ENCODE measurements around the gene SLC19A1. TPM values are rescaled to one million over a fixed set of nuclear protein-coding genes. Genes with fewer than 3 reads are reported as not detected.

Gene SLC19A1
- polyA plus RNA-seq, 1 of the 3 experiments (the other 2 are of a cell fraction) = 15.0 TPM

GRCh38 chr21:45574691-45575090, 32.5 kb upstream of the SLC19A1 start:
- no peaks in the 10 kb centered on the region for H3K9me3 ChIP-seq
- 78% methylated on average over 11 of the region's 14 CpGs for WGBS (ENCODE audit: low lambda C conversion rate)
- DNase-seq = peak; percentile 34
- H3K4me2 ChIP-seq = no peak overlapping the region
- no peaks in the 10 kb centered on the region for H4K20me1 ChIP-seq (ENCODE audit: insufficient read depth)
- no peak for TF ChIP-seq TAF1 (IDR thresholded peaks at IDR 0.05; ENCODE audit: borderline replicate concordance, low read depth, low read length)
- no peak for TF ChIP-seq MXI1 (IDR thresholded peaks at IDR 0.05; ENCODE audit: low read depth, low read length)
- TF ChIP-seq, protein P1, sequence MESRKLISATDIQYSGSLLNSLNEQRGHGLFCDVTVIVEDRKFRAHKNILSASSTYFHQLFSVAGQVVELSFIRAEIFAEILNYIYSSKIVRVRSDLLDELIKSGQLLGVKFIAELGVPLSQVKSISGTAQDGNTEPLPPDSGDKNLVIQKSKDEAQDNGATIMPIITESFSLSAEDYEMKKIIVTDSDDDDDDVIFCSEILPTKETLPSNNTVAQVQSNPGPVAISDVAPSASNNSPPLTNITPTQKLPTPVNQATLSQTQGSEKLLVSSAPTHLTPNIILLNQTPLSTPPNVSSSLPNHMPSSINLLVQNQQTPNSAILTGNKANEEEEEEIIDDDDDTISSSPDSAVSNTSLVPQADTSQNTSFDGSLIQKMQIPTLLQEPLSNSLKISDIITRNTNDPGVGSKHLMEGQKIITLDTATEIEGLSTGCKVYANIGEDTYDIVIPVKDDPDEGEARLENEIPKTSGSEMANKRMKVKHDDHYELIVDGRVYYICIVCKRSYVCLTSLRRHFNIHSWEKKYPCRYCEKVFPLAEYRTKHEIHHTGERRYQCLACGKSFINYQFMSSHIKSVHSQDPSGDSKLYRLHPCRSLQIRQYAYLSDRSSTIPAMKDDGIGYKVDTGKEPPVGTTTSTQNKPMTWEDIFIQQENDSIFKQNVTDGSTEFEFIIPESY (IDR thresholded peaks at IDR 0.05; ENCODE audit: borderline replicate concordance, low read depth) = no peak
- TF ChIP-seq NRF1 (IDR thresholded peaks at IDR 0.05; ENCODE audit: low read depth, low read length) = no peak
- TF ChIP-seq RXRA (IDR thresholded peaks at IDR 0.05; ENCODE audit: borderline replicate concordance, low read depth) = no peak
- no peak for TF ChIP-seq MEF2A (IDR thresholded peaks at IDR 0.05; ENCODE audit: borderline replicate concordance, low read depth)
- no peak for TF ChIP-seq USF1 (IDR thresholded peaks at IDR 0.05; ENCODE audit: borderline replicate concordance, low read depth)
- TF ChIP-seq, protein P2, sequence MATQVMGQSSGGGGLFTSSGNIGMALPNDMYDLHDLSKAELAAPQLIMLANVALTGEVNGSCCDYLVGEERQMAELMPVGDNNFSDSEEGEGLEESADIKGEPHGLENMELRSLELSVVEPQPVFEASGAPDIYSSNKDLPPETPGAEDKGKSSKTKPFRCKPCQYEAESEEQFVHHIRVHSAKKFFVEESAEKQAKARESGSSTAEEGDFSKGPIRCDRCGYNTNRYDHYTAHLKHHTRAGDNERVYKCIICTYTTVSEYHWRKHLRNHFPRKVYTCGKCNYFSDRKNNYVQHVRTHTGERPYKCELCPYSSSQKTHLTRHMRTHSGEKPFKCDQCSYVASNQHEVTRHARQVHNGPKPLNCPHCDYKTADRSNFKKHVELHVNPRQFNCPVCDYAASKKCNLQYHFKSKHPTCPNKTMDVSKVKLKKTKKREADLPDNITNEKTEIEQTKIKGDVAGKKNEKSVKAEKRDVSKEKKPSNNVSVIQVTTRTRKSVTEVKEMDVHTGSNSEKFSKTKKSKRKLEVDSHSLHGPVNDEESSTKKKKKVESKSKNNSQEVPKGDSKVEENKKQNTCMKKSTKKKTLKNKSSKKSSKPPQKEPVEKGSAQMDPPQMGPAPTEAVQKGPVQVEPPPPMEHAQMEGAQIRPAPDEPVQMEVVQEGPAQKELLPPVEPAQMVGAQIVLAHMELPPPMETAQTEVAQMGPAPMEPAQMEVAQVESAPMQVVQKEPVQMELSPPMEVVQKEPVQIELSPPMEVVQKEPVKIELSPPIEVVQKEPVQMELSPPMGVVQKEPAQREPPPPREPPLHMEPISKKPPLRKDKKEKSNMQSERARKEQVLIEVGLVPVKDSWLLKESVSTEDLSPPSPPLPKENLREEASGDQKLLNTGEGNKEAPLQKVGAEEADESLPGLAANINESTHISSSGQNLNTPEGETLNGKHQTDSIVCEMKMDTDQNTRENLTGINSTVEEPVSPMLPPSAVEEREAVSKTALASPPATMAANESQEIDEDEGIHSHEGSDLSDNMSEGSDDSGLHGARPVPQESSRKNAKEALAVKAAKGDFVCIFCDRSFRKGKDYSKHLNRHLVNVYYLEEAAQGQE (IDR thresholded peaks at IDR 0.05; ENCODE audit: low read depth, low read length) = no peak
- TF ChIP-seq CHD2 (IDR thresholded peaks at IDR 0.05; ENCODE audit: low read length, partially characterized antibody) = no peak
- TF ChIP-seq GATA2 (CRISPR knock-in tag; IDR thresholded peaks at IDR 0.05) = no peak
- TF ChIP-seq FOSL2 (IDR thresholded peaks at IDR 0.05; ENCODE audit: borderline replicate concordance, low read depth) = no peak
- TF ChIP-seq FOXJ3 (CRISPR knock-in tag; IDR thresholded peaks at IDR 0.05) = no peak
- TF ChIP-seq GABPA (IDR thresholded peaks at IDR 0.05; ENCODE audit: low read depth) = no peak
- no peak for TF ChIP-seq YY1 (IDR thresholded peaks at IDR 0.05; ENCODE audit: low read depth)
- no peak for TF ChIP-seq POLR2AphosphoS5 (IDR thresholded peaks at IDR 0.05; ENCODE audit: low read depth, low read length)
- TF ChIP-seq RFX5 (IDR thresholded peaks at IDR 0.05; ENCODE audit: low read length) = no peak
- TF ChIP-seq TCF12 (IDR thresholded peaks at IDR 0.05) = no peak
- H3K27ac ChIP-seq (ENCODE audit: low read depth in 2 of 2, low read length in 1 of 2) = peak overlapping the region in 1 of 2 experiments; percentile 28; a peak in 1 of 4 replicates
- H3K9me2 ChIP-seq = no peaks in the 10 kb centered on the region
- H3K4me3 ChIP-seq (ENCODE audit: low read depth in 2 of 2, low read length in 1 of 2) = no peak overlapping the region
- H3K79me2 ChIP-seq (ENCODE audit: insufficient read depth) = no peaks in the 10 kb centered on the region
- POLR2A ChIA-PET = no interaction called here
- CTCF ChIA-PET = interaction anchor here (1.2 to 4.8 kb wide), 4 partner anchors 10 to 21 kb away, joined by 3 to 44 read pairs (median 17); no protein-coding TSS in a partner anchor
- H2AFZ ChIP-seq (ENCODE audit: low read depth) = no peak overlapping the region
- H3K36me3 ChIP-seq (replicated peaks in 1 of 2; ENCODE audit: control insufficient read depth in 1 of 2, insufficient read depth in 2 of 2, low read length in 1 of 2) = no peaks in the 10 kb centered on the region
- no peaks in the 10 kb centered on the region for H3K27me3 ChIP-seq (ENCODE audit: insufficient read depth)
- no peak overlapping the region for H3K9ac ChIP-seq
- H3F3A ChIP-seq (replicated peaks; ENCODE audit: insufficient read depth) = no peaks in the 10 kb centered on the region
- peaks cover 0 to 75% of the 10 kb centered on the region in 2 experiments; a peak in 2 of 4 replicates for H3K4me1 ChIP-seq (ENCODE audit: control insufficient read depth in 1 of 2, insufficient read depth in 2 of 2, low read depth in 1 of 2, low read length in 1 of 2)

Measured in SK-N-SH (cell line).